ENCODE data around the gene PHF5A.

DNA sequence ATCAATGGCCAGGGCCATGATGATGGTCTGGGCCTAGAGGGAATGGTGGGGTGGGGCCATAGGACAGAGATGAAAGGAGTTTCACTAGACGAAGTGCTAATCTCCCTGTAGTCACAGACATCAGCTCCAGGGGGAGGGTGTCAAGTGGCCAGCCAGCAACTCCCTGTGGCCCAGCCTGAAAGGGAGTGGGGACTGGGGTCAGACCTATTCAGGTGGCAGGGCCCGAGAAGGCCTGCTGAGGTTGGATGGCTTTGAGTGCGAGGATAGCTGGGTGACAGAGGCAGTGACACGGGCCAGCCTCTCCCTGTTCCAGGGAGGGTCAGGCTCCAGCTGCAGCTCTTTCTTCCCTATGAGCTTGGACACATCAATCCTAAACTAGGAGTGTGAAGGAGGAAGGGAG, 32.9 kb downstream of the PHF5A start:
- TF ChIP-seq CTCF (IDR thresholded peaks at IDR 0.05) = no peak
- TF ChIP-seq POLR2A (IDR thresholded peaks at IDR 0.05) = no peak

Measured in thyroid gland (tissue), 4 donors.